CD14-positive monocyte (primary cell): ENCODE measurements around the gene LDLRAD4. TPM values are rescaled to one million over a fixed set of nuclear protein-coding genes. Genes with fewer than 3 reads are reported as not detected.
A peak's percentile ranks its signal among the peaks of the same experiment; 100 is the strongest.
"Not testable (repeated sequence)": the region's sequence is repeated elsewhere in the genome, so short reads cannot be mapped to it uniquely, and the experiment has no call there.

Experiments used
- DNase-seq, 3 donors: peaks; one replicate each; pipeline ENCODE4 v3.0.0-alpha.2; 2011 to 2022
- H2AFZ ChIP-seq: 2 replicates; pipeline ENCODE4 v1.6.0; 2012; ENCODE audit warnings: mild to moderate bottlenecking, low read depth, low read length, inconsistent platforms; ENCODE audit not compliant: insufficient read depth, poor library complexity, severe bottlenecking
- H3K27ac ChIP-seq, 2 donors: 1 replicate in 1 of 2; 2 replicates in 1 of 2; pipeline ENCODE4 v1.5.1; 2012 to 2013; ENCODE audit warnings: low read length in 2 of 2, control low read depth in 1 of 2, inconsistent platforms in 1 of 2, low read depth in 1 of 2, mild to moderate bottlenecking in 1 of 2
- H3K27me3 ChIP-seq, 2 donors: one replicate each; pipeline versions ENCODE4 v1.6.0 to v1.6.1; 2011 to 2013; ENCODE audit warnings: low read length in 2 of 2; ENCODE audit not compliant: control insufficient read depth in 2 of 2, insufficient read depth in 2 of 2
- H3K36me3 ChIP-seq, 2 donors: replicated peaks in 1 of 2; 1 replicate in 1 of 2; 2 replicates in 1 of 2; pipeline versions ENCODE4 v1.5.1 to v1.6.1; 2012 to 2013; ENCODE audit warnings: low read length in 2 of 2, control low read depth in 1 of 2, inconsistent platforms in 1 of 2, mild to moderate bottlenecking in 1 of 2; ENCODE audit not compliant: insufficient read depth in 2 of 2, control insufficient read depth in 1 of 2
- H3K4me1 ChIP-seq, 2 donors: 1 replicate in 1 of 2; 2 replicates in 1 of 2; pipeline versions ENCODE4 v1.5.1 to v1.6.1; 2012 to 2013; ENCODE audit warnings: low read length in 2 of 2, control low read depth in 1 of 2, inconsistent platforms in 1 of 2, mild to moderate bottlenecking in 1 of 2, moderate library complexity in 1 of 2; ENCODE audit not compliant: insufficient read depth in 2 of 2, control insufficient read depth in 1 of 2
- H3K4me2 ChIP-seq: replicated peaks from 2 replicates; pipeline ENCODE3; 2012; ENCODE audit warnings: low read length, moderate library complexity, mild to moderate bottlenecking; ENCODE audit not compliant: poor library complexity, severe bottlenecking; ENCODE audit errors: extremely low read depth
- H3K4me3 ChIP-seq, 3 experiments: fragments of 200-600 bp in 1 of 3; sonication (generic) in 1 of 3; replicated peaks in 1 of 3; 1 replicate in 2 of 3; 2 replicates in 1 of 3; pipeline ENCODE4 v1.5.1; 2011 to 2013; ENCODE audit warnings: low read length in 3 of 3, mild to moderate bottlenecking in 3 of 3, control low read depth in 2 of 3, low read depth in 2 of 3, inconsistent platforms in 1 of 3, moderate library complexity in 1 of 3
- H3K79me2 ChIP-seq: 2 replicates; pipeline ENCODE4 v1.6.0; 2012; ENCODE audit warnings: mild to moderate bottlenecking, control low read depth, inconsistent platforms, low read length, moderate library complexity; ENCODE audit not compliant: insufficient read depth
- H3K9ac ChIP-seq: 2 replicates; pipeline ENCODE4 v1.6.0; 2017; ENCODE audit warnings: low read length, mild to moderate bottlenecking; ENCODE audit not compliant: insufficient read depth, poor library complexity, severe bottlenecking
- H3K9me3 ChIP-seq, 2 donors: replicated peaks in 1 of 2; 1 replicate in 1 of 2; 2 replicates in 1 of 2; pipeline versions ENCODE4 v1.5.1 to v1.6.1; 2012 to 2013; ENCODE audit warnings: low read length in 2 of 2, control low read depth in 1 of 2; ENCODE audit not compliant: control insufficient read depth in 1 of 2, insufficient read depth in 1 of 2
- H4K20me1 ChIP-seq: 2 replicates; pipeline ENCODE4 v1.6.0; 2012; ENCODE audit warnings: mild to moderate bottlenecking, low read length, control low read depth, moderate library complexity; ENCODE audit not compliant: insufficient read depth
- H3K27ac Mint-ChIP-seq, 7 donors: one replicate each; pipeline ENCODE4 v1.8.0; 2020; ENCODE audit warnings: mild to moderate bottlenecking in 7 of 7, mixed read lengths in 7 of 7, moderate library complexity in 6 of 7, inconsistent platforms in 2 of 7
- H3K27me3 Mint-ChIP-seq, 3 donors: one replicate each; pipeline ENCODE4 v1.8.0; 2021 to 2022; ENCODE audit warnings: low read depth in 3 of 3, mild to moderate bottlenecking in 3 of 3, mixed read lengths in 3 of 3, moderate library complexity in 3 of 3, inconsistent platforms in 1 of 3
- H3K36me3 Mint-ChIP-seq, 2 donors: one replicate each; pipeline ENCODE4 v1.8.0; 2020; ENCODE audit warnings: mixed read lengths in 2 of 2, inconsistent platforms in 1 of 2, mild to moderate bottlenecking in 1 of 2
- H3K4me1 Mint-ChIP-seq: one replicate; pipeline ENCODE4 v1.8.0; 2020; ENCODE audit warnings: mild to moderate bottlenecking, mixed read lengths
- H3K4me3 Mint-ChIP-seq, 2 donors: one replicate each; pipeline ENCODE4 v1.8.0; 2020; ENCODE audit warnings: mild to moderate bottlenecking in 2 of 2, mixed read lengths in 2 of 2, moderate library complexity in 1 of 2
- H3K9me3 Mint-ChIP-seq, 7 donors: one replicate each; pipeline ENCODE4 v1.8.0; 2020 to 2022; ENCODE audit warnings: mixed read lengths in 7 of 7, mild to moderate bottlenecking in 6 of 7, moderate library complexity in 6 of 7, inconsistent platforms in 2 of 7
- WGBS: methylation state at CpG from one replicate; pipeline ENCODE4 v1.1.5; 2013; ENCODE audit warnings: missing lambda C conversion rate; ENCODE audit not compliant: insufficient coverage; 5-methylcytosine and 5-hydroxymethylcytosine counted together
- intact Hi-C, 2 donors: fragments of 100-400 bp; cut with micrococcal nuclease; formaldehyde crosslinking; loops; one replicate each; pipeline versions ENCODE4 v1.15.0 to v1.15.1; 2023
- polyA plus RNA-seq, 3 donors: library from polyadenylated mRNA; depleted of rRNA in 1 of 3; unstranded in 2 of 3; stranded (reverse) in 1 of 3; fragments of 300-500 nt in 2 of 3; fragments of >200 nt in 1 of 3; fragmentation: Illumina TruSeq in 2 of 3; gene quantifications; 1 replicate in 2 of 3; 2 replicates in 1 of 3; pipeline ENCODE4 v1.2.3, GENCODE V29; 2012 to 2021
- TF ChIP-seq, protein P1 (sequence below): fragments of 200-600 bp; IDR thresholded peaks from one replicate; pipeline ENCODE4 v1.8.0; 2022; ENCODE audit warnings: antibody characterized with exemption, mild to moderate bottlenecking

The LDLRAD4 gene
- polyA plus RNA-seq, 3 donors: 13.5 to 15.4 (median 13.8) TPM

DNA sequence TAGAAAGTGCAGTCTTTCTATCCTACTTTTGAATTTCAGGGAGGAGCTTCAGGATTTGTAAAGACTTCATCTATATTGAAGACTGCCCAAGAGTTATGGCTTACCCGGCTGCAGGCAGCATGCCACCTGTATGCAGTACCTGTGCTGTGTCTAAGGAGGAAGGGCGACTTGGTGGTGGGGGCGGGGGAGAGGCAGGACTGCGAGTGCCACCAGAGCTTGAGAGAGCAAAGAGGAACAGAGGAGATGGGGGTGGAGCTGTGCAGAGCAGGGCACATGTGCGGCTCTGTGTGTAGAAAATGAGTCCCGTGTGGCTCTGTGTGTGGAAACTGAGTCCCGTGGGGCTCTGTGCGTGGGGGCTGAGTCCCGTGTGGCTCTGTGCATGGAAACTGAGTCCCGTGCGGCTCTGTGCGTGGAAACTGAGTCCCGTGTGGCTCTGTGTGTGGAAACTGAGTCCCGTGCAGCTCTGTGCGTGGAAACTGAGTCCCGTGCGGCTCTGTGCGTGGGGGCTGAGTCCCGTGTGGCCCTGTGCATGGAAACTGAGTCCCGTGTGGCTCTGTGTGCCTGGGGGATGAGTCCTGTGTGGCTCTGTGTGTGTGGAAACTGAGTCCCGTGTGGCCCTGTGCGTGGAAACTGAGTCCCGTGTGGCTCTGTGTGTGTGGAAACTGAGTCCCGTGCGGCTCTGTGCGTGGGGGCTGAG is 43.2 kb downstream of the LDLRAD4 start:
- TF ChIP-seq, protein P1, sequence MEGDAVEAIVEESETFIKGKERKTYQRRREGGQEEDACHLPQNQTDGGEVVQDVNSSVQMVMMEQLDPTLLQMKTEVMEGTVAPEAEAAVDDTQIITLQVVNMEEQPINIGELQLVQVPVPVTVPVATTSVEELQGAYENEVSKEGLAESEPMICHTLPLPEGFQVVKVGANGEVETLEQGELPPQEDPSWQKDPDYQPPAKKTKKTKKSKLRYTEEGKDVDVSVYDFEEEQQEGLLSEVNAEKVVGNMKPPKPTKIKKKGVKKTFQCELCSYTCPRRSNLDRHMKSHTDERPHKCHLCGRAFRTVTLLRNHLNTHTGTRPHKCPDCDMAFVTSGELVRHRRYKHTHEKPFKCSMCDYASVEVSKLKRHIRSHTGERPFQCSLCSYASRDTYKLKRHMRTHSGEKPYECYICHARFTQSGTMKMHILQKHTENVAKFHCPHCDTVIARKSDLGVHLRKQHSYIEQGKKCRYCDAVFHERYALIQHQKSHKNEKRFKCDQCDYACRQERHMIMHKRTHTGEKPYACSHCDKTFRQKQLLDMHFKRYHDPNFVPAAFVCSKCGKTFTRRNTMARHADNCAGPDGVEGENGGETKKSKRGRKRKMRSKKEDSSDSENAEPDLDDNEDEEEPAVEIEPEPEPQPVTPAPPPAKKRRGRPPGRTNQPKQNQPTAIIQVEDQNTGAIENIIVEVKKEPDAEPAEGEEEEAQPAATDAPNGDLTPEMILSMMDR: no peak
- Mint-ChIP-seq H3K9me3 (peaks cover 0 to 2% (median 0%) of the 10 kb centered on the region in 7 donors), H3K36me3 (no peaks in the 10 kb centered on the region), H3K27ac (peak overlapping the region in 5 of 7 donors; percentile 19 to 68 (median 44)), H3K4me1 (peaks cover 43% of the 10 kb centered on the region), H3K27me3 (peaks cover 0 to 7% (median 5%) of the 10 kb centered on the region in 3 donors), H3K4me3 (peak overlapping the region in 1 of 2 donors; percentile 40)
- no peak overlapping the region for H3K4me2 ChIP-seq
- H4K20me1 ChIP-seq: peaks cover 76% of the 10 kb centered on the region
- no peak overlapping the region for H2AFZ ChIP-seq
- H3K4me1 ChIP-seq: peaks cover 34 to 36% of the 10 kb centered on the region in 2 donors
- DNase-seq: peak in 2 of 3 donors; percentile 20 to 37
- no peak overlapping the region for H3K27ac ChIP-seq
- H3K9ac ChIP-seq: no peak overlapping the region
- H3K4me3 ChIP-seq: no peak overlapping the region
- no peaks in the 10 kb centered on the region for H3K9me3 ChIP-seq
- WGBS: 71% methylated on average over 23 of the region's 26 CpGs
- intact Hi-C loops: loop anchor here in 1 of 2 donors (5.0 kb wide), 1 partner anchor 40 kb away; no protein-coding TSS in a partner anchor
- H3K27me3 ChIP-seq: no peaks in the 10 kb centered on the region
- no peaks in the 10 kb centered on the region for H3K36me3 ChIP-seq
- H3K79me2 ChIP-seq: no peaks in the 10 kb centered on the region

DNA sequence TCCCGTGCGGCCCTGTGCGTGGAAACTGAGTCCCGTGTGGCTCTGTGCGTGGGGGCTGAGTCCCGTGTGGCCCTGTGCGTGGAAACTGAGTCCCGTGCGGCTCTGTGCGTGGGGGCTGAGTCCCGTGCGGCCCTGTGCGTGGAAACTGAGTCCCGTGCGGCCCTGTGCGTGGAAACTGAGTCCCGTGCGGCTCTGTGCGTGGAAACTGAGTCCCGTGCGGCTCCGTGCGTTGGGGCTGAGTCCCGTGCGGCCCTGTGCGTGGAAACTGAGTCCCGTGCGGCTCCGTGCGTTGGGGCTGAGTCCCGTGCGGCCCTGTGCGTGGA is 43.8 kb downstream of the LDLRAD4 start:
- not testable (repeated sequence) for H3K27ac ChIP-seq, H3K36me3 ChIP-seq, H3K27ac Mint-ChIP-seq, H2AFZ ChIP-seq, H3K4me3 Mint-ChIP-seq, H3K4me3 ChIP-seq, H3K9me3 ChIP-seq, H3K9ac ChIP-seq, H3K4me2 ChIP-seq, H3K27me3 ChIP-seq, H3K79me2 ChIP-seq, DNase-seq, H3K27me3 Mint-ChIP-seq, H3K36me3 Mint-ChIP-seq, H3K9me3 Mint-ChIP-seq
- intact Hi-C loops: loop anchor here in 1 of 2 donors (5.0 kb wide), 1 partner anchor 40 kb away; no protein-coding TSS in a partner anchor
- peaks cover 46% of the 10 kb centered on the region for H3K4me1 Mint-ChIP-seq
- peaks cover 36 to 40% of the 10 kb centered on the region in 2 donors for H3K4me1 ChIP-seq
- peaks cover 77% of the 10 kb centered on the region for H4K20me1 ChIP-seq
- WGBS: 97% methylated on average over 32 of the region's 33 CpGs
